ENCODE results near the gene CHIC2.

CHIC2 gene

DNA sequence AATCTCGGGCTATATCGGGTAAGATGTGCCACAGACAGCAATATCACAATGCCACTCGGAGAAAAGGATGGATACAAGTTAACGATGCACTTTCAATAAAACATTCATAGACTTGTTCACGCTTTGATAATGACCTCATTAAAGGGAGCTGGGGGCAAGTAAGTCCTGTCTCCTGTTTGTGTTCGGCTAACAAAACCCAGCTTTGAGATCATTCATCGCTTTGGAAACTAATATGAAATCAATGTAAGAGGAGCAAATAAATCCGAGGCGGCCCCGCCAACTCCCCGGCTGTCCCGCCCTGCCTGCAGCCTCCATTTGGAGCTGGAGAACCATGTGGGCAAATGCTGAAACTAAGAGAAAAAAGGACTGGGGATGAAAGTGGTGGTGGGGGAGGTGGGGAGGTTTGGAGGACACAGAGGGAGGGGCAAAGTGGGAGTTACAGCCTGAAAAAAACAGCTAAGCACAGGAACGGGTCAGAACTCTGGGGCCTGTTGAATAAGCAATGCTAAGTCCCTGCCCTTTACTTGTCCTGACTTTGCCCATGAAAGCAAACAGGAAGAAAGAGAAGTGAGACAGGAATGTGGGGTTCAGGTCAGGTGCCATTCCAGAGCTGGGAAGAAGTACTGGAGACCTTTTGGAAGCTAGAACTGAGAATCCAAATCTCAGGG, 32.0 kb upstream of the CHIC2 start:
- Histone ChIP-seq H3K4me2 (no peak overlapping the region), H4K20me1 (peaks cover 0 to 44% (median 13%) of the 10 kb centered on the region in 11 experiments; a peak in 10 of 22 replicates), H3K4me1 (peaks cover 17 to 23% (median 21%) of the 10 kb centered on the region in 10 experiments), H3K9ac (no peak overlapping the region), H3K36me3 (no peaks in the 10 kb centered on the region), H3K27me3 (peaks cover 100% of the 10 kb centered on the region in 11 experiments), H3K27ac (no peak overlapping the region), H3K4me3 (no peak overlapping the region), H3K9me3 (replicated peaks in 1 of 11) (peaks cover 8 to 35% (median 19%) of the 10 kb centered on the region in 11 experiments; a peak in 21 of 22 replicates)
- no peak for TF ChIP-seq Cebpa-rat (IDR thresholded peaks at IDR 0.05)

DNA sequence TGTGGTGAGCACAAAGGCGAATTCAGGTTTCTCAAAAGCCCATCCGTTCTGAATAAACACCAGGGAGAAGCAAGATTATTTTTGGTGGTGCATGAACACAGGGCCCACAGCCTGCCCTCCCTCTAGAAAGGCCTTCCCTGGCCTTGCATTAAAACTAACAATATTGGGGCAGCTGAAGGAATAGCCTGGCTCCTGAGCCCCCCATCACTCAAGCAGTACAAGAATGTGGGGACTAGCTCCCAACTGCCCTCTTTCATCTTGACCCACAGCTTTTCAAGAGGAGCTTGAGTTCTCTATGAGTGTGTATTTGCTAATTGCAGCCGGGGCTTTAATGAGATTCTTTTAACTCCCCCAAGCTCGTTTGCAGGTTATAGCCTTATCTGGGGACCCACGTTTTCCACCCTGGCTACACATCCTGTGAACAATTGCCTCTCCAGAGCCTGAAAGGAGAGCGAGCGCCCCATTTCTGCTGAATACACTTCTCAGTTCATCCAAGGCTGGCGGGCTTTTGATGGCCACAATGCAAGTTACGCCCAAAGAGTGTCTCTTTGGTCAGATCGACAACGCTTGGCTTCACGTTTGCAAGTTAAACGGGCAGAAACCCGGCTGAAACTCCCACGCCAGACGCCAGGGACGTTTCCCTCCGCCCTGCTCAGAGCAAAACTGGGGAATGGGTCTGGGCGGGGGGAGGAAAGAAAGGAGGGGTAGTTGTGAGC, 30.9 kb upstream of the CHIC2 start:
- Histone ChIP-seq H3K36me3 (no peaks in the 10 kb centered on the region), H4K20me1 (peaks cover 0 to 32% (median 9%) of the 10 kb centered on the region in 11 experiments; a peak in 8 of 22 replicates), H3K4me3 (no peak overlapping the region), H3K4me2 (no peak overlapping the region), H3K9me3 (replicated peaks in 1 of 11) (peaks cover 5 to 32% (median 15%) of the 10 kb centered on the region in 11 experiments; a peak in 19 of 22 replicates), H3K4me1 (peaks cover 13 to 16% (median 15%) of the 10 kb centered on the region in 10 experiments), H3K9ac (no peak overlapping the region), H3K27me3 (peaks cover 96 to 100% (median 98%) of the 10 kb centered on the region in 11 experiments), H3K27ac (no peak overlapping the region)
- TF ChIP-seq Cebpa-rat (IDR thresholded peaks at IDR 0.05): no peak

DNA sequence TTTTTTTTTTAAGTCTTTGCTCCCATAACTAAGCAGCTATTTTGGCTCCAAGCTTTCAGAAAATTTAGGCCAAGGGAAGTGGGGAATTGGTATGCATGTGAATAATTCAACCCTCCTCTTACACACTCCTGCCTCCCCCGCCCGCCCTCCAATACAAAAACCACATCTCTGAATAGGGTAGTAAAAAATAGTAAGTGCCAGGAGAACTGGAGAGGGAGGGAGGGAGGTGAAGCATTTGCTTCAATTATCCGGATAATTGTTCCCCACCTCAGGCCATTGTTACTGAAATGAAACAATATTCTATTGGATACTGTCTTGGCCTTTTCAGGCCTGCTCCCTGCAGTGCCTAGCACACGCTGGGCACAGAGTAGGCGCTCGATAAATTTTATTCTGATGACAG, 30.0 kb upstream of the CHIC2 start:
- TF ChIP-seq Cebpa-rat (IDR thresholded peaks at IDR 0.05): no peak
- Histone ChIP-seq H3K9ac (no peak overlapping the region), H4K20me1 (peaks cover 0 to 26% (median 3%) of the 10 kb centered on the region in 11 experiments; a peak in 8 of 22 replicates), H3K4me1 (peaks cover 5 to 9% (median 7%) of the 10 kb centered on the region in 10 experiments), H3K4me3 (no peak overlapping the region), H3K9me3 (replicated peaks in 1 of 11) (peaks cover 5 to 32% (median 15%) of the 10 kb centered on the region in 11 experiments; a peak in 19 of 22 replicates), H3K27ac (no peak overlapping the region), H3K36me3 (no peaks in the 10 kb centered on the region), H3K4me2 (no peak overlapping the region), H3K27me3 (peaks cover 88 to 93% (median 90%) of the 10 kb centered on the region in 11 experiments)

DNA sequence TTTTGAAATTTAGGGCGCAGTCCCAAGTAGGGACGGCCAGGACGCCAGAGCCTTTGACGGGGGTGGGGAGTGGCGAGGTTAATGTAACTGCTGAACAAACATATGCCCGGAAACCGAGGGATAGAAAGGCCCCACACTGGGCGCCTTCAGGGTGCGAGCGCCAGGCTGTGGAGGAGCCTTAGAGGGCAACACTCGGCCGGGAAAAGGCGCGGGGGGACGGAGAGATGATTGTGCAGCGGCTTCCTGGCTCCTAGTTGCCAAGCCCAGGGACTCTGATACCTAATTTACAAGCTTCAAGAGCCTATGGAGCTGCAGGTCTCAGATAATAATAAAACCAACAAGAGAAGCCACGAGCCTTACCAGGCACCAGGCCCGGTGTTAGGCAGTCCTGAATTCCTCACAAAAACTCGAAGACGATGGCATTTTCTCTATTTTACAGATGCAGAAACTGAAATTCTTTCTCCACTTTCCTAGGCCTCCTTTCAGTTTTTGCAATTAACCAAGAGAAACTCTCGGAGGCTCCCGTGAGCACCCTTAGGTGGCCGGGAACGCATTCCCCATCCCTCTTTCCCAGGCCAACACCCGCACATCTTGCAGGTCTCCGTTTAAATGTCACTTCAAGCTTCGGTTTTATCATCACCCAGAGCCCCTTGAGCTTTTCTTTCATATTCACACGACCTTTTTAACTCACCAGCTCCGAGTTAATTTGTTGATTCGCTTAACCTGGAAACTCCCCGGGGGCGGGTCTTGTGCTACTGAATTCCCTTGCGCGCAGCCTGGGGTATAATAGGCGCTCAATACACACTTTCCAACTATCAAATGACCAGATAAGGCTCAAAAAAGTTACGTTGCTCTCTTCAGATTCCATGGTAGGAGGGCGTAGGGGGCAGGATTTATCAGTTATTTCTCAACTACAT, 29.2 kb upstream of the CHIC2 start:
- no peak overlapping the region for H3K9ac ChIP-seq
- peaks cover 0 to 18% (median 0%) of the 10 kb centered on the region in 11 experiments; a peak in 7 of 22 replicates for H4K20me1 ChIP-seq
- H3K27ac ChIP-seq: no peak overlapping the region
- H3K4me2 ChIP-seq: no peak overlapping the region
- H3K27me3 ChIP-seq: peaks cover 79 to 84% (median 81%) of the 10 kb centered on the region in 11 experiments
- TF ChIP-seq Cebpa-rat (IDR thresholded peaks at IDR 0.05): no peak
- H3K36me3 ChIP-seq: no peaks in the 10 kb centered on the region
- peaks cover 5 to 32% (median 15%) of the 10 kb centered on the region in 11 experiments; a peak in 19 of 22 replicates for H3K9me3 ChIP-seq (replicated peaks in 1 of 11)
- H3K4me1 ChIP-seq: 0 out of 20 replicates have a peak, but pooled peaks cover 0 to under 1% (median 0%) of the 10 kb centered on the region in 10 experiments
- no peak overlapping the region for H3K4me3 ChIP-seq

DNA sequence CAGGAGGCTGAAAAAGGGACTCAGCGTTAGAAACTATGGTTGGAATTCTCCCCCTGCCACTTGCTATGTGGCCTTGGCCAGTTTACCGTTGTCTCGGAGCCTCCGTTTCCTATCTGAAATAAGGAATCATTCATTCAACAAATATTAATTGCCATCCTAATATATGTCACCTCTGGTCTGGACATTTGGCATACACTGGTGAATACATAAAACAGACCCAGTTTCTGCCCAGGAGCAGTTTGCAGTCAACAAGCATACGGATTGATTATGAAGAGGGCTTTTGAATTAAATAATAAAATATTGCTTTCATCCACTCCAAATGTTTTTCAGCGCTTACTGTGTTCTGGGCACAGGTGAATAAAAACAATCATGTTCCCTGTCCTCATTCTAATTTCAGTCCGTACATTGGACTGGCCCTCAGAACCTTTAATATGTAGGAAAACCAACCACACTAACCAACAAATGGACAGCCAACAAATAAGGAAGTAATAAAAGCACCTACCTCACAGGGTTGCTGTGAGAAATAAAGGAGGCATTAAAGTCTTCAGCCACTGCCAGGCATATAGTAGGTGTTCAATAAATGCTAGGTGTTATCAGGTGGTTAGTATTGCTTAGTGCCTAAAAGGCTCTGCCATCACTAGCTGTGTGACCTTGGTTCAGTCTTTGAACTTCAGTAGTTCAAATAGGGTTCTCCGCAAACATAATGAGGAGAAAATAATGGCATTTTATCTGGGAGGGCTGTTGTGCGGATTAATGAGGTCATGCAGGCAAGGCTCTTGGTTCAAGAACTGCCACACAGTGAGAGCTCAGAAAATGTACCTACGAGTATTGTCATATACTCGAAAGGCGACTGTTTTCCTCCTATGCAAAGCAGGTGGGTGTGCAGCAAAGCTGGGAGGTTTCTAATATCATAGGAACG, 28.3 kb upstream of the CHIC2 start:
- H3K4me3 ChIP-seq: no peak overlapping the region
- no peaks in the 10 kb centered on the region for H3K36me3 ChIP-seq
- no peak overlapping the region; a peak in 1 of 22 replicates for H3K4me2 ChIP-seq
- H3K9me3 ChIP-seq (replicated peaks in 1 of 11): peaks cover 5 to 32% (median 15%) of the 10 kb centered on the region in 11 experiments; a peak in 19 of 22 replicates
- H3K27ac ChIP-seq: no peak overlapping the region
- no peak for TF ChIP-seq Cebpa-rat (IDR thresholded peaks at IDR 0.05)
- no peak overlapping the region for H3K9ac ChIP-seq
- no peaks in the 10 kb centered on the region for H3K4me1 ChIP-seq
- H3K27me3 ChIP-seq: peaks cover 70 to 75% (median 72%) of the 10 kb centered on the region in 11 experiments
- peaks cover 0 to 9% (median 0%) of the 10 kb centered on the region in 11 experiments; a peak in 6 of 22 replicates for H4K20me1 ChIP-seq

DNA sequence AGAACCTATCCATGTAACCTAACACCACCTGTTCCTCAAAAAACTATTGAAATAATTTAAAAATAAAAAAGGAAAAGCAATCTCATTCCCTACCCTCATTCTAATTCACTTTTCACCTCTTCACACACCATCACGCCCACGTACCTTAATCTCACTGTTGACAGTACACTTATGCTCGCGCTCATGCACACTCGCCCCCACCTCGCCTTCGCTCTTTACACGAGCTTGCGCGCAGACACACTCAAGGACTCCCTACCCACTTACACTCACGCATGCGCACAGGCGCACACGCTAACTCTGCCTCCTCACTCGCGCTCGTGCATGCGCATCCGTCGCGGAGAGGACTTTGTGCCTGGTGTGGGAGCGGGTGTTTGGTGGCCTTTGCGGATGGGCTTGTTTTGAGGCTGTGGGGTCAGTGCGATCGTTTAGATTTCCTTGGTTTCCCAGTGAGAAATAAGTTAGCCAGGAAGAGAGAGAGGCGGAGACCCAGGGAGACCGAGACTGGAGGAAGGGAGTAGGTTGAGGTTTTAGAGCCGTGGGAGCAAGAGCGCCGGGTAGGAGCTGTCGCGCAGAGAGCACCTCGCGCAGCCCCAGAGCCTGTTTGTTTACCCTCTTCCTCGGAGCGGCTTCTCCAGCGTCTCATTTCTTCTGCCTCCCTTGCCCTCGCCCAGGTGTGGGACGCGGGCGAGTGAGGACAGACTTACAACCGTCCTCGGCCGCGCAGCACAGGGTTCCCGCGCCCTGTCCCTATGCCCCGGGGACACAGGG, 27.4 kb upstream of the CHIC2 start:
- Histone ChIP-seq H3K27ac (no peak overlapping the region), H3K4me2 (no peak overlapping the region; a peak in 1 of 22 replicates), H3K36me3 (no peaks in the 10 kb centered on the region), H4K20me1 (peaks cover 0 to 8% (median 0%) of the 10 kb centered on the region in 11 experiments; a peak in 5 of 22 replicates), H3K27me3 (peaks cover 61 to 72% (median 64%) of the 10 kb centered on the region in 11 experiments), H3K4me1 (no peaks in the 10 kb centered on the region), H3K9ac (no peak overlapping the region), H3K4me3 (no peak overlapping the region), H3K9me3 (replicated peaks in 1 of 11) (peaks cover 5 to 32% (median 15%) of the 10 kb centered on the region in 11 experiments; a peak in 19 of 22 replicates)
- no peak for TF ChIP-seq Cebpa-rat (IDR thresholded peaks at IDR 0.05)

DNA sequence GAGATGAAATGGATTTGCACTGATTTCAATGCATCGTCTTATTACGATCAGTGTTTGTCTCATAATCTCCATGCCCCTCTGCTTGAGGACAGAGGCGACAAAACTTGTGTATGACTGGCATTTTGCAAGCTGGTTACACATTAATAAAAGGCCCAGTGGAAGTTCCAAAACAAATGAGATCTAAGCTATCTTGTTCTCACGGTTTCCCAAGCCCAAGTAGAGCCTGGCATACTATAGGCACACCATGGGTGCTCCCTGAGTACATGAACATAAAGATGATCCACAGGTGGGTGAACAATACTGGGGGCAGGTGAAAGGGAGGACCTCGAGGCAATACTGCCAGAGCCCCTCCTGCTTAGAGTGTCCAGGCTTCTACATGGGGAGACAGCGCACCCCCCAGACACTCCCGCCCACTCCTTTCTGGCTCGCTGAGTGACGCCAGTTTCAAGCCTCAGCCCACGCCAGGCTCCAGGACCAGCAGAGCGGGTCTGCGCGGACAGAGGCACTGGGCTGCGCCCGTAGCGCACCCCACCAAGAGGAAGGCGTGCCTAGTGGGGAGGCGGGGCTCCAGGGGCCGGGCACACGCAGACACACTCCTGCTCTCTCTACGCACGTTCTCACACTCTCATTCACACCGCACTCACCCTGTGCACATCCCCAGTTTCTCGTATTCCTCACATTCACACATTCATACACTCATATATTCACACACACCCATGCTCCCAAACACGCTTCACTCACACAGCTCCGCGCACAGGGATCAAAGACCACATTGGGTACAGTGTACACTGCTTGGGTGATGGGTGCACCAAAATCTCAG, 26.6 kb upstream of the CHIC2 start:
- H3K4me2 ChIP-seq: no peak overlapping the region
- no peak for TF ChIP-seq Cebpa-rat (IDR thresholded peaks at IDR 0.05)
- no peaks in the 10 kb centered on the region for H3K4me1 ChIP-seq
- no peaks in the 10 kb centered on the region for H3K36me3 ChIP-seq
- H3K4me3 ChIP-seq: no peak overlapping the region
- peaks cover 0 to 8% (median 0%) of the 10 kb centered on the region in 11 experiments; a peak in 5 of 22 replicates for H4K20me1 ChIP-seq
- peaks cover 5 to 32% (median 15%) of the 10 kb centered on the region in 11 experiments; a peak in 19 of 22 replicates for H3K9me3 ChIP-seq (replicated peaks in 1 of 11)
- no peak overlapping the region for H3K9ac ChIP-seq
- no peak overlapping the region for H3K27ac ChIP-seq
- H3K27me3 ChIP-seq: peaks cover 53 to 68% (median 56%) of the 10 kb centered on the region in 11 experiments

All from BLaER1 treated with 17β-estradiol and CSF1 and Interleukin-3, amounts not matched to agents 10 nM and 100 nM (cell line).